Dedifferentiated amniotic fluid mesenchymal stem cell (primary cell): Measurements from ENCODE around the gene TP53INP2.
"Not testable (repeated sequence)": the region's sequence is repeated elsewhere in the genome, so short reads cannot be mapped to it uniquely, and the experiment has no call there.

Experiments
- DNase-seq: peaks from one replicate; pipeline ENCODE4 v3.0.0-alpha.2; 2016; ENCODE audit errors: extremely low spot score

The TP53INP2 gene, protein sequence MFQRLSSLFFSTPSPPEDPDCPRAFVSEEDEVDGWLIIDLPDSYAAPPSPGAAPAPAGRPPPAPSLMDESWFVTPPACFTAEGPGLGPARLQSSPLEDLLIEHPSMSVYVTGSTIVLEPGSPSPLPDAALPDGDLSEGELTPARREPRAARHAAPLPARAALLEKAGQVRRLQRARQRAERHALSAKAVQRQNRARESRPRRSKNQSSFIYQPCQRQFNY

DNA sequence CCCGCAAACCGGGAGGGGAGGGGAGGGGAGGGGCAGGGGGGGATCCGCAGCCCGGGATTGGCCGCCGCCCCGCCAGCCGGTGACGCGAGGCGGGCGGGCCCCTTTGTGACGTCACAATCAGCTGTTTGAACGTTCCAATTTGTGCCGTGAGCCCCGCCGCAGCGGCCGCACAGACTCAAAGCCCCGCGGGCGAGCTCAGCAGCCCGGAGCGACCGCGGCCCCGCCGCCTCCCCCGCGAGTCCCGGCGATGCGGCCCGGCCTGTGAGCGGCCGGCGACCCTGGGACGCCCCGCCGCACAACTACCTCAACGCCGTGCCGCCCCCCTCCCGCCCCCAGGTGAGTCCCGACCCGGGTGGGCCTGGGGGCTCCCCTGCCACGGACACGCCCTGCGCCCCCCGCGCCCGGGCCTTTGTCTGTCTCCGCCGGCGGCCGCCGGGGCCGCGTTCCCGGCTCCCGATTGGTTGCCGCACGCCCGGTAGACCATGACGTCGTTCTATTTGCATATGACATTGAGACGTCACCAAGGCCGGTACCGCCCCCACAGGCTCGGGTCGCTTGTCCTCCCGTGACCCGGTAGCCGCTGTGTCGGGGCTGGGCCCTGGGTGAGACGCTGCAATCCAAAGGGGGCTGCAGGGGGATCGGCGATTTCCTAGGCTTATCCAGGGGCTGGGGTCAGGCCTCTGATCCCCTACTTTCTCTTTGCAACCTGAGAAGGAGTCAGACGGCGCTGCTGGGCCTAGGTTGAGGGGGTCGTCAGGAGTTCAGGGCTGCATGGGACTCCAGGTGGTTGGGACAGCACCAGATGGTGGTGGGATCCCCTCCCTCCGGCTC, at the start of gene TP53INP2:
Gene TP53INP2, plus strand, starts transcription at position 168 of the 831 bp plus-strand sequence. CDS start 4,396 bp downstream, outside the sequence.
- peak; percentile 93 for DNase-seq

DNA sequence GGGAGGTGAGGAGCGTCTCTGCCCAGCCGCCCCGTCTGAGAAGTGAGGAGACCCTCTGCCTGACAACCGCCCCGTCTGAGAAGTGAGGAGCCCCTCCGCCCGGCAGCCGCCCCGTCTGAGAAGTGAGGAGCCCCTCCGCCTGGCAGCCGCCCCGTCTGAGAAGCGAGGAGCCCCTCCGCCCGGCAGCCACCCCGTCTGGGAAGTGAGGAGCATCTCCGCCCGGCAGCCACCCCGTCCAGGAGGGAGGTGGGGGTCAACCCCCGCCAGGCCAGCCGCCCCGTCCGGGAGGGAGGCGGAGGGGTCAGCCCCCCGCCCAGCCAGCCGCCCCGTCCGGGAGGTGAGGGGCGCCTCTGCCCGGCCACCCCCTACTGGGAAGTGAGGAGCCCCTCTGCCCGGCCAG, 45.5 kb upstream of the TP53INP2 start:
- DNase-seq: not testable (repeated sequence)

DNA sequence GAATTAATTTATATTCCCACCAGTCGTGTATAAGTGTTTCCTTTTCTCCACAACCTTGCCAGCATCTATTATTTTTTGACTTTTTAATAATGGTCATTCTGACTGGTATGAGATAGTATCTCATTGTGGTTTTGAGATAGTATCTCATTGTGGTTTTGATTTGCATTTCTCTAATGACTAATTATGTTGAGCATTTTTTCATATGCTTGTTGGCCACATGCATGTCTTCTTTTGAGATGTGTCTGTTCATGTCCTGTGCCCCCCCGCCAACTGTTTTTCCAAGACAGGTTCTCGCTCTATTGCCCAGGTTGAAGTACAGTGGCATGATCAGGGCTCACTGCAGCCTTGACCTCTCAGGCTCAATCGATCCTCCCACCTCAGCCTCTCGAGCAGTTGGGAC, 42.3 kb upstream of the TP53INP2 start:
- not testable (repeated sequence) for DNase-seq

DNA sequence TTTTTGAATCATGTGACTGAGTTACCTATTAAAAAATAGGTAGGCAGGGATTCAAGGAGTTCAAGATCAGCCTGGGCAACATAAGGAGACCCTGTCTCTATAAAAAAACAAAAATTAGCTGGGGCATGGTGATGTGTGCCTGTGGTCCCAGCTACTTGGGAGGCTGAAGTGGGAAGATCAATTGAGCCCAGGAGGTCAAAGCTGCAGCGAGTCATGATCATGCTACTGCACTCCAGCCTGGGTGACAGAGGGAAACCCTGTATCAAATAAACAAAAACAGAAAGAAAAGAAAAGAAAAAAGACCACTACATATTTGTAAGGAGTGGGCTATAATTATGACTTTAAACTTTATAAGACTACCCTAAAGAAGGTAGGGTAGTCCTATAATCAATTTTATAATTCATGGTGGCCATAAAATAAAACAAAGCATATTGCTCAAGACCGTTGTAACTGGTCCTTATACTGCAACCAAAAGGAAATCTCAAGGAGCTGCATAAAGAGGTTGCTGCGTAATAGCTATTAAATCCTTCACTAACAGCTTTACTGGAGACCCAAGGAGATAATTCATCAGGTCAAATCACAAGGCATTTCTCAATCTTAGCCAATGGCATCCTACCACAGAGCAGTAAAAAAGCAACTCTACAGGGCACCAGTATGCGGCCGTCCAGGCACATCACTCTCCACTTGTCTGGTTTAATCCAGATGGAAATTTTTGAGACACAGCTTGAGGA, 40.8 kb upstream of the TP53INP2 start:
- DNase-seq: no peak

DNA sequence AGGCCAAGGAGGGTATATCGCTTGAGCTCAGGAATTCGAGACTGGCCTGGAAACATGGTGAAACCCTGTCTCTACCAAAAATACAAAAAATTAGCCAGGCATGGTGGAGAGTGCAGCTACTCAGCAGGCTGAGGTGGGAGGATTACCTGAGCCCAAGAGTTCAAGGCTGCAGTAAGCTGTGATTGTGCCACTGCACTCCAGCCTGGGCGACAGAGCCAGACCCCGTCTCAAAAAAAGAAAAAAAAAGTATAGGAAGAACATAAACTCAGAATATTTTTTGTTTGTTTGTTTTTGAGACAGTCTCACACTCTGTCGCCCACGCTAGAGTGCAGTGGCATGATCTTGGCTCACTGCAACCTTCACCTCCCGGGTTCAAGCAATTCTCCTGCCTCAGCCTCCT, 39.4 kb upstream of the TP53INP2 start:
- not testable (repeated sequence) for DNase-seq

DNA sequence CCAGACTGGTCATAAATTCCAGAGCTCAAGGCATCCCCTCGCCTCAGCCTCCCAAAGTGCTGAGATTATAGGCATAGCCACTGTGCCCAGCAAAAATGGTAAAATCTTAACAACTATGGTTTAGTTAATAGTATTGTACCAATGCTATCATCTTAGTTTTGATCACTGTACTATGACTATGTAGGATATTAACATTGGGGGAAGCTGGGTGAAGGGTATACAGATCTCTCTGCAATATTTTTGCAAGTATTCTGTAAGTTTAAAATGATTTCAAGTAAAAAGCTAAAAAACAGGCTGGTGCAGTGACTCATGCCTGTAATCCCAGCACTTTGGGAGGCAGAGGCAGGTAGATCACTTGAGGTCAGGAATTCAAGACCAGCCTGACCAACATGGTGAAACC, 35.0 kb upstream of the TP53INP2 start:
- DNase-seq: no peak

DNA sequence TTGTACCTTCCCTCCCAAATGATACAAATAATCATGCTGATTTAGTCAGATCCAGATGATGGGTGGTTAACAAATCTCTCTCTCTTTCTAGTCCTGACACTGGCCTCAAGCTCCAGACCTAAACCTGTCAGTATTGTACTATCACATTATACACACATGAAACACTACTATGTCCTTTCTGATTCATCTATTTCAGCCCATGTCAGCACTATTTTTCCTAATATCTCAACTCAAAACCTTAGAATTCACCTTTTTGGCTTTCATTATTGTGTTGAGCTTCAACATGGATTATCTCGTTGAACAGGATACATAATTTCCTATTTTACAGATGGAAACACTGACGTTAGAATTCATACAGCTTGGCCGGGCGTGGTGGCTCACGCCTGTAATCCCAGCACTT, 30.7 kb upstream of the TP53INP2 start:
- DNase-seq: no peak

DNA sequence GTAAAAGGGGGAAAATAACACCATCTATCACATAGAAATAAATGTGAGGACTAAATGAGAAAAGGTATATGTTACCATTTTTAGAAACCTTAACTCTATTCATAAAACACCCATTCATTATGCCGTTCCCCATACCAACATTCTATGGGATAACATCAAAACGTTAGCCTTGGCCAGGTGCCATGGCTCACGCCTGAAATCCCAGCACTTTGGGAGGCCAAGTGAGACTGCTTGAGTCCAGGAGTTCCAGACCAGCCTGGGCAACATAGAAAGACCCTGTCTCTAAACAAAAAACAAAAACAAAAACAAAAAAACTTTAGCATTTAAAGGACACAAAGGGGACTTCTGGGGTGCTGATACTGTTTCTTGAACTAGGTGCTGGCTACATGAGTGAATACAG, 28.6 kb upstream of the TP53INP2 start:
- DNase-seq: no peak

DNA sequence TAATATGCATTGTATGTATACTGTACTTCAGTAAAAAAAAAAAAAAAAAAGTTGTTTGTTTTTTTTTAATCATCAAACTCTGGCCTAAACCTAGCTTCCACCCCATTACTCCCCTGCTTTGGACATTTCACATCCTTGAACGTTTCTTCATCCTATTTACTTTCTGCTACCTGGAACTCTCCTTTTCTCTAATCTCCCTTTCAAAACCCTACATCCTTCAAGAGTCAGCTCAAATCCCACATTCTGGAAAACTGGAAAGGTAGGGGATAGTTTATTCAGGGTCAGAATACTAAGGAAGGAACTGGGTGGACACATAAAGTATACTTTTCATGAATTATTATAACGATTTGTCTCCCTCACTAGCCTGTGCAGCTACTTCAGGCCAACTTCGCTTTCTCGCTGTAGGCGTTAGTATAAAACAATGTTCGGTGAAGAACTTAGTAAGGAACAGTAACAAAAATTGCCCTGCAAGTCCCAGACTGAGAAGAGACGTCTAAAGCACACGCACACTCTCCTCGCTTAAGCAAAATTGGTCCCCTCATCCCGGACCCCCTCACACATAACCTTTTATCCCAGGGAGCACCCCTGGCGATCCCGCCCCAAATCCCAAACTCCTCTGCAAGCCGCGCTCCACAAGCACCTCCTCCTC, 28.0 kb upstream of the TP53INP2 start:
- no peak for DNase-seq

DNA sequence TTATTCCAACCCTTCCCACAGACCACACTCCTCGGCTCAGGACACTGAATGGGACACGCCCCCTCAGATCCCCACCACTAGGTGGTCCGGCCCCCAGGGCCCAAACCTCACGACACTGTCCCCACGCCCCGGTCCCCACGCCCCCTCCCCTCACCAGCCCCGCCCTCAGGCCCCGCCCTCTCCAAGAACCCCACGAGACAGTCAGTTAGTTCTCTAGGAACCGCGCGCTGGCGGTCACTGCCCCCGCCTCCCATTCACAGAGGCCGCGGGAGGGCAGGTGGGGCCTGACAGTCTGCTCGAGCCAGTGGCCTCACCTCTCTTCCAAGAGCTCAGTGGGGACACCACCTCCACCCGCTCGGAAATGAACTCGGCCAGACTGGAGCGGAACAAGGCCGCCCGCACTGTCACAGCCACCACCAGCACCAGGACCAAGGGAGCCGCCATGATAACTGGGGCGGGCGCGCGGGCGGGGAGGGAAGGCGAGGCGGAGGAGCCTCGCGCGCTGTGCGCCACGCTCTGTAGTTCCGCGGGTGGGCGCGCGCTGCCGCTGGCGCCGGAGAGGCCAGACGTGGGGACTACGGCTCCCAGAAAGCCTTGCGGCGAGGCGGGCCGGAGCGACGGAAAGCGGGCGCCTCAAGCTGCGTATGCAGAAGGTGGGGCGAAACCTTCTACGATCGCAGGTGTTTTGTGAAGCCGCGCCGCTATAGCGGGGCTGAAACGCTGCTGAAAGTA, 27.3 kb upstream of the TP53INP2 start, which contains the start of gene PIGU:
Gene PIGU, minus strand, starts transcription at position 451 of the 732 bp plus-strand sequence. Its CDS starts 7 bp downstream, at position 444.
- peak; percentile 92 for DNase-seq

DNA sequence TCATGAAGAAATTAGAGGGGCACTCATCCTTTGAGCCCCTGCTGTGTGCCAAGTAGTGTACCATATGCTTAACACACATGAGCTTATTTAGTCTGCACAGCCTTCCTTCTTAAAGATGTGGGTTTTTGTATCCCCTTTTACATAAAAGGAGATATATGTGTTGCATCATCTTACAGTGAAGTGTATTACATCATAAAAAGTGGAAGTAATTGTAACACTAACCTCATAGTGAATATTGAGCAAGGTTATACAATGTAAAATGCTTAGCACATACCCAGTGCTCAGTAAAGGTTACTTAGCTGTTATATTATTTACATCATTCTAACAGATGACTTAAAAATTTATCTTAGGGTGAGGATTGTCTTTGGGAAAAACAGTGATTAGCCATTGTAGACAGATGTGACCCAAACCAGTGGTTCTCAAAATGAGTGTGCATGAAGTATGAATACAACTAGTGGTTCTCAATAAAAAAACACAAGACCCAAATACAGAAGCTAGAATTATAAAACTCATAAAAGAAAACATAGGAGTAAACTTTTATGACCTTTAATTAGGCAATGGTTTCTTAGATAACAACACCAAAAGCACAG, 23.5 kb upstream of the TP53INP2 start:
- no peak for DNase-seq

DNA sequence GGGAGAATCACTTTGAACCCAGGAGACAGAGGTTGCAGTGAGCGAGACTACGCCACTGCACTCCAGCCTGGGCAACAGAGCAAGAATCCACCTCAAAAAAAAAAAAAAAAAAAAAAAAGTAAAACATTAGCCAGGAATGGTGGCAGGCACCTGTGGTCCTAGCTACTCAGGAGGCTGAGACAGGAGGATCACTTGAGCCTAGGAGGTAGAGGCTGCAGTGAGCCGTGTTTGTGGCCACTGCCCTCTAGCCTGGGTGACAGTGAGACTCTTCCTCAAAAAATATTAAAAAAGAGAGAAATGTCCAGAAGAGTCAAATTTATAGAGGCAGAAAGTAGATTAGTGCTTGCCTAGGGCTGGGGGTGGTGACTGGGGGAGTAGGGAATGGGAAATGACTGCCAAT, 20.5 kb upstream of the TP53INP2 start:
- DNase-seq: no peak

DNA sequence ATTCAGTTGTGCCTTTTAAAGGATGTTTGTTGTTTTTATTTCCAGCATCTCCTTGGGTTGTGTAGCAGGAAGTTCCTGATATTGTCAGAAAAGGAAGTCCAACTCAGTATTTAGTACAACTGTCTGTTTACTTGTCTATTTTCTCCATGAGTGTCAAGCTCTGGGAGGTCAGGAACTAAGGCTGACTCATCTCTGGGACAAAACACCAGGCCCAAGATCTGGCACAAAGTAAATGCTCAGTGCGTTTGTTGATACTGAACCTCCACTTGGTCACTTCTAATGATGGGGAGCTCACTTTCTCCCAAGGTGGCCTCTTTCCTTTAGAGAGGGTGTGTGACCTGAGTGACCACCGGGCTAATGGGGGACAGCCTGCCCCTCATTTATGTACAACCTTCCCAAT, 14.7 kb upstream of the TP53INP2 start:
- no peak for DNase-seq

DNA sequence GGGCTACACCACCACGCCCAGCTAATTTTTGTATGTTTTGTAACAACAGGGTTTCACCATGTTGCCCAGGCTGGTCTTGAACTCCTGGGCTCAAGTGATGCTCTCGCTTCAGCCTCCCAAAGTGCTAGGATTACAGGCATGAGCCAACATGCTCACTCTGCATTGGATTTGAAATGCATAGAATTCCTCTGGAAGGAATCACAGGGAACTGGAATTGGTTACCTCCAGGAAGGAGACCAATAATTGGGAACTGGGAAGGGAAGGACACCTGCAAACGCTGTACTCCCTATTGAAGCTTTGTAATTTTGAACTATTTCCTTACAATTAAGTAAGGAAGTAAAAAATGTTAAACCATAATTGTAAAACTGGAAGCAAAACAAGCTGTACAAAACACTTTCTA, 12.3 kb upstream of the TP53INP2 start:
- no peak for DNase-seq

DNA sequence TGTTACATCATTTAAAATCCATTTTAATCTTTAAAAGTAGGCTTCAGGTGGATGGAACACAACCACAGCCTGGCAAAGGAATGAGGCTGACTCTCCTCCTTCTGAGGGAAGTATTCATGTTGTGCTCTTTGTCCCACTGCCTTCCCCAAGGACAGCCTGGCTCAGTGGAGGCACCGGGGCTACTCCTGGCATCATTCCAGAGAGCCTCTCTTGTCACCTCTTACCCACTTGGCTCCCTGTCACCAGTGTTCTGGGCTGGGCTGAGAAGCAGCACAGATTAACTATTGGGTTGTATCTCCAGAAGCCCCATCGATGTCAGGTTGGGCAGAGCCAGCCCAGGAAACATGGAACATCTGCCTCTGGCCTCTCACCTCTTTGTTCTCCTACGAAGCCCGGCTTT, 10.7 kb upstream of the TP53INP2 start:
- DNase-seq: no peak

DNA sequence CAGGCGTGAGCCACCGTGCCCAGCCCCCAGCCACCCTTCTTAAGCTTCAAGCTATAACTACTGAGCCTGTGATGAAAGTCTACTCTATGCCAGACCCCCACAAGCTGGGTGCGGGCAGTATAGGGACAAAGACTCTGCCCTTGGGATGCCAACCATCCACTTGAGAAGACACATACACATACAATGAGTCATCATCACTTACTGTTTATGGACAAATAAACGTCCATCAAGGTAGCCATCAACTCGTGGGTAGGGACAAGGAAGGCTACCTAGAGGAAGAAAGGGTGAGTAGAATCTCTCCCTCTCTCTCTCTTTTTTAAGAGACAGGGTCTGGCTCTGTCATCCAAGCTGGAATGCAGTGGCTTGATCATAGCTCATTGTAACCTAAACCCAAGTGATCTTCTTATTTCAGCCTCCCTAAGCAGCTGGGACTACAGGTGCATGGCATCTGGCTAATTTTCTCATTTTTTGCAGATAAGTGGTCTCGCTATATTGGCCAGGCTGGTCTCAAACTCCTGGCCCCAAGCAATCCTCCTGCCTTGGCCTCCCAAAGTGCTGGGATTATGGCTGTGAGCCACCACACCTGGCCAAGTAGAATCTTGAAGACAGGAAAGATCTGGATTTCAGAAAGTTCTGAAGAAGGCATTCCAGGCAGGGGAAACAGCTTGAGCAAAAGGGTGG, 2.6 kb upstream of the TP53INP2 start:
- no peak for DNase-seq

DNA sequence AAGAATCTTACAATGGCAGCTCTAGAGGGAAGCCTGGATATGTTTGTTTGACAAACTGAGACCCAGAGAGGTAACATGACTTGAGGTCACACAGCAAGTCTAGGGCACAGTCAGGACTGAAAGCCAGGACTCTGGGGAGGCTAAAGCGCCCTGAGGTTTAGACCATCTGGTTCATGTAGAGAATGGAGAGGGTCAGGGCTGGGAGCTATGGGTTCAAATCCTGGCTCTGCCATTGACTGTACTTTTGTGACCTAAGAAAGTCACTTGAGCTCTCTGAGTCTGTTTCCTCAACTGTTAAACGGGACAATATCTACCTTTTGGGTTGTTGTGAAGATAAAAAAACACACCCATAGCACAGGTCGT, 1.1 kb upstream of the TP53INP2 start:
- no peak for DNase-seq

DNA sequence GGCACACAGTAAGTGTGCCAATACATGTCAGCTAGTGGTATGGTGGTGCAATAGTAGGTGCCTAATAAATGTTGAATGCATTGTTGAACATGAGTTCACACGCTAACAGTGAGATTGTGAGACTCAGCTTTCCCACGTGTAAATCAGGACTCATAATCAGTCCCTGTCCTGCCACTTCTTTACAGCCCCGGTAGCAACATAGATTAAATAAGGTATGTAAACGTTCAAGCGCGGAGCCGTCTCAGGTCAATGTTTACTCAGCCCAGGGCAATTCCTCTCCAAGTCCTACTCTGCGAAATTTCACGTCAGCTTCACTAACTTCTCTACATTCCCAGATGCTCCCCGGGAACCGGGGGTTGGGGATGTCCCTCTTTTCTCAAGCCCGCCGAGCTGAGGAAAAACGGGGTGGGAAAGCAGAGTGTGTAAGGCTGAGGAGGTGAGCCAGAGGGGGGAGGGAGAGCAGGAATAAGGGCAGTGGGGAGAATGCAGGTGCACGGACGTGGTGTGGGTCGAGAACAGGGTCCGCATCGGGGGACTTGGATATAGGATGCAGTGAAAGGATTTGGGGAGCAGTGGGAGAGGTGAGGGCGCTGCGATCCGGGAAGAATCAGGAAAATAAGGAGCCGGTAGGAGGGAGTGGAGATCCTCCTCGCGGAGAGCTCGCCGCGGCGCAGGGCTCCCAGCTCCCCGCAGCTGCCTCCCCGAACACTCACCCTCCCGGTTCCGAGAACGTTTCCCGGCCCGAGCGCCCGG, 544 bp upstream of the TP53INP2 start:
- no peak for DNase-seq

DNA sequence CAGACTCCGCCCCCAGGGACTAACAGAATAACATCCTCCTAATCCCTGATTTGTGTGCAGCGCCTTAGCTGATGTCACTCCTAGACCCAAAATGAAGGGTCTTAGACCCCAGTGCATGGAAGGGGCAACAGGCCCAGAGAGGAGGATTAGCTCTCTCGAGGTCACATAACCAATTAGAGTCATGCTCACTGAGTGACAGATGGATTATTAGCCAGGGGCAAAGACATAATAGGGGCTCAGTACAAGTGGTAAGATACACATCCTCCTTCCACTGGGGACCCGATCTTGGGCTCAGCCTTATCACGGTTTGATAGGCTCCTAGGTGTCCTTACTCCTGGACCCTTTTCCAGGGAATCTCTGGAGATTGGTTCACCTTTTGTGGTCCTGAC, 858 bp downstream of the TP53INP2 start:
- DNase-seq: no peak
